Stimulated activated CD8-positive, alpha-beta memory T cell treated with anti-CD3 and anti-CD28 coated beads, Interleukin-15, amount 100 ng/mL, for 48 hours (primary cell): ENCODE data around the gene SLC24A5.

Experiments
- DNase-seq, 2 donors: peaks; one replicate each; pipeline ENCODE4 v3.0.0-alpha.2; 2020; ENCODE audit warnings: low read depth in 2 of 2

Gene SLC24A5

DNA sequence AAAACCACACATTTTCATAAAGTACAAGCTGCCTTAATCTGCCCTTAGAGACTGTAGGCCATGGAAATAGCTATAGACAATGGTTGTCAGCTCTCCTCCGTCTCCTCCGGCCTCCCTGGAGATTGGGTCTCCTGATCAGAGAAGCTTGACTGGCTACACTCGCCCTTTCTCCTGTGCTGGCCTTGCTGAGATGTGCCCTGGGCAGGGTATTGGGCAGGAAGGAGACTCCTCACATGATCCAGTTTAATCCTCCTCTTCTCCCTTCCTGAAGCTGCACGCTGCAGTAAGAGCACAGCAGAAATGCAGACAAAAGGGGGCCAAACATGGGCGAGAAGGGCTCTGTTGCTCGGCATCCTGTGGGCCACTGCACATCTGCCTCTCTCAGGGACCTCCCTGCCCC lies at the start of gene SLC24A5:
SLC24A5 (plus strand) TSS at position 246 of the 400 bp plus-strand sequence; CDS start at position 301, 55 bp downstream.
- no peak for DNase-seq

DNA sequence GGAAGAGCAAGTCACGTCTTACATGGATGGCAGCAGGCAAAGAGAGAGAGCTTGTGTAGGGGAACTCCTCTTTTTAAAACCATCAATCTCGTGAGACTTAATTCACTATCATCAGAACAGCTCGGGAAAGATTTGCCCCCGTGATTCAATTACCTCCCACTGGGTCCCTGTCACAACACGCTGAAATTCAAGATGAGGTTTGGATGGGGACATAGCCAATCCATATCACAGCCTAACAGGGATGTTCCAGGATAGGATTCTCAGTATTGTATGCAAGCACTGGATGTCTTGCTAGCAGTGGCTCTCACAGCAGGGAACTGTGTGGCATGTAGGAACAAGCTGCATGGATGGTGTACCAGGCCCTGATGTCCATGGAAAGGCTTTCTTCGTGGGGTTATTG lies 47.8 kb upstream of the SLC24A5 start:
- no peak for DNase-seq

DNA sequence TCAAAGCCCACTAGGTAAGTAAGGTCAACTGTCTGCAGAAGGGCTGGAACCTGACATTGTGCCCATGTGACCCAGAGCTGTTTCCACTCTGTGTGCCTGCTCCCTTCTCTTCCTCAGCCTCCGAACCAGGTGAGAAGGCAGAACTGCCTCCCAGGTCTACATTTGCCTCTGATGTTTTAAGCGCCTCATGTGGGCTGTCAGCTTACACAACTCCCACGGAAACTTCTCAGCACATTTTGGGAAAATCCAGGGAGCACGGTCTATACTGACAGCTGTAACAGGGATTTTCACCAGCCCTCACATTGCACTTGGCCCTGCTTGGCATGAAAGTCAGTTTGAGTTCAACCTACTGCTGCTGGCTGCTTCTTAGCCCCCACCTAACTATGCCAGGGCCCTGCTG lies 46.9 kb upstream of the SLC24A5 start:
- no peak for DNase-seq

DNA sequence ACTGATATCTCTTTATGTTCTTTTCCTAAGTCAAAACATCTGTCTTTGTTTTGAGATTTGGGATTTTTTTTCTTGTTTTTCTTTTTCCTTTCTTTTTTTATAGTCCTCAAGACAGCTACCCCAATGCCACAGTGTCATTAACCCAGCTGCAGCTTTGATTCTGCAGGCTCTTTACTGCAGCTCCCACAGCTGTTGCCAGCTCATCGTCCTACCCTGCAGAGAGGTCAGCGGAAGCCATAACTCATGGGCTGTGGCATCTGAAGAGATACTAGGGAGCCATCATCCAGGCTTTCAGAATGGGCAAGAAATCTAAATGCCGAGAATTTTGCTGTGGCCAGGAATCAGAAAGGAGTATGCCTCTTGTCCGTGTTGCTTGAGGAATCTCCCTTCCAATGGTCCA lies 44.3 kb upstream of the SLC24A5 start:
- DNase-seq, result no peak

DNA sequence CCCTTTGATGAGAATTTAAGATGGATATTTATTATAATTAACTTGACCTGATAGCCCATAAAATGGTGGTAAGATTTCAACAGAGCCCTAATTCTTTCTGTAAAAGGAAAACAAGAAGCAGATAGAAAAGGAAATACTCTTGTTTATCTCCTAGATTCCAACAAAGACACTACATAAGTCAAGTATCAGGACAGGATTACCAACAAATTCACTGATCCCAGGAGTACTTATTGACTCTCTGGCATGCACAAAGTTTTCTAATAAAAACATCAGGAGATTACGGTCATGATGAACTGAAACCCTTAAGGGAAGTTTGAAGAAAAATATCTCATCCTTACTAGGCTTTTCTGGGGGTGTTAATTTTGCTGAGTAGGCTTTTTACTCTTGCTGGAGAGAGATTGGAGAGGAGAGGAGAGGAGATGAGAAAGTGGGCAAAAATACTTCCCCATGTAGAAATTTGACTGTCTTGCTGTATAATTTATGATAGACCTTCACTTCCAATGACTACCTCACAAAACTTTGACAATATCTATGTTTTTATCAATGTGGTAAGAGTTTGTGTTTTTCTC lies 43.1 kb upstream of the SLC24A5 start:
- DNase-seq, result no peak

DNA sequence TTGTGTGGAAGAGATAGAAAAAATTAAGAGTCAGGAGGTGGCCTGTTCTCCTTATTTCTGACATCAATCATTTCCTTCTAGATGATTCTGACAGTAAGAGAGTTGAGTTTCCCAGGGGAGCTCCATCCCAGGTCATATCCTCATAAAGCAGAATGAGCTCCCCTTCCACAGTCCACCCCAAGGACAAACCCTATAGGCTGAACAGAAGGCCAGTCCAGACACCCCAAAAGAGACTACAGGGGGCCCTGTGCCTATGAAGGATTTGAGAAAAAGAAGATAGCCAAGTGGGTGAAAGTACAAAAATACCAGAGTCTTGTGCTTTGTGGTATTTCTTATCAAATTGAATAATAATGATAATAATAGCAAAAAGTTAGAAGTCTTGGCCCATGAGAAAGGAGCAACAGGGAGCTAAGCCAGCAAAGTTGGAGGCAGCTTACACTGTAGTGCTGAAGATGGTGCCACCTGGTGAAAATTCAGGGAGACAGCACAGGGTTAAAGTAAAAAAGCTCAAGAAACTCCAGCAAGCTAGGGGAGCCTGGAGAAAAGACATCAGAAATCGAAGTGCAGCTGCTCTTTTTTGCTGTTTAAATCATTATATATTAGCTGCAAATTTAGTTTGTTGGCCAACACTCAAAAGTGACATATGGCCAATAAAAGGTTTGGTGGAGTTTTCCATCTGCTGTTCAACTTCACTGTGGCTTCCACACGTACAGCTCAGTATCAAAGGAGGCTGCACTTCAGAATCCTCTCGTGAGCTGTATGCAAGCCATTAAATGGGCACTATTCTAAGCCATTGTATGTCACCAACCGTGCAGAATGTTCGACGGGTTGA lies 35.8 kb upstream of the SLC24A5 start:
- no peak for DNase-seq

DNA sequence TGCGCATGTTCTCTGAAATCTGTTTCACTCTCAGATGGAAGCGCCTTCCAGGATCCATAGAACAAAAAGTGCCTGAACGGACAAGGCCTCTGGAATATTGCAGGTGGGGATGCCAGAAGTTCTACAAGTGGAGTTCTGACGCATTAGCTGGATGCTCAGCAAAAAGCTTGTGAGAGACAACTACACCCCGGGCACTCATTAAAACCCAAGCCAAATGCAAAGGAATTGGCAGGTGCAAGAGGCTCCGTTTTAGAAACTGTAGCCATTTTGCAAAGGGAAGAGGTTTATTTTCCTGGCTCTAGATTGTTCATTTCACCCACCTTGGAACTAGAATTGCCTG lies 35.2 kb upstream of the SLC24A5 start:
- no peak for DNase-seq

DNA sequence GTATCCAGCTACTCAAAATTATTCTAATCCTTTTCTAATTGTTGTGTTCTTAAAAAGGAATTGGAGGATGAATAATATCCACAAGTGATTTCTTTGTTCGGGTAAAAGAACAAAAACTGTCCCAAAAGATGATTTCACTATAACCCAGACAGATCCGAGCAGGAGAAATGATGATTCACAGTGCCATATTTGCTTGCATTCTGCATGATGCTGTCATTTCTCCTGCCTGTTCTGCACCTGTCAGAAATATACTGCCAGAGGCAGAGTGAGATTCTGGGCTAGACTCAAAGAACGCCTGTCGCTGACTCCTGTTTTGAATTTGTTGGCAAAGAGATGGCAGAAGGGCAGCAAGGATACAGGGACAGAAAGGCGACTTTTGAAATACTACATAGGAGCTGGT lies 34.7 kb upstream of the SLC24A5 start:
- no peak for DNase-seq

DNA sequence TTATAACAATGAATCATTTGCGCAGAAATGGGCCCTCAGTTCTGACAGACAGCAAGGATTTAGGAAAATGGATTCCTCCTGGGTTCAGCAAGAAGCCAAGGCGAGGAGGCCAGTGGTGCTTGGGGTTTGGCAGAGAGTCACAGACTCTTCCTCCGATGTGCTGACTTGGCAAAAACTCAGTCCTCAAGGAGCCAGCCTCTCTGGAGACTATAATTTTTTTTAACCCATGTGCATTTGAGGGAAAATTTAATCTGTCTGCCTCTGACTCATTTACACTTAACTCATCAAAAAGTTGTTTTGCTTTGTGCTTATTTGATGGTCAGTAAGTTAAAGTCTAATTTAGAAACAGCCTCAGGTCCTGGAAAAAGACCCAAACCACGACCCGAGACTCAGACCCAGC lies 34.2 kb upstream of the SLC24A5 start:
- DNase-seq, result no peak

DNA sequence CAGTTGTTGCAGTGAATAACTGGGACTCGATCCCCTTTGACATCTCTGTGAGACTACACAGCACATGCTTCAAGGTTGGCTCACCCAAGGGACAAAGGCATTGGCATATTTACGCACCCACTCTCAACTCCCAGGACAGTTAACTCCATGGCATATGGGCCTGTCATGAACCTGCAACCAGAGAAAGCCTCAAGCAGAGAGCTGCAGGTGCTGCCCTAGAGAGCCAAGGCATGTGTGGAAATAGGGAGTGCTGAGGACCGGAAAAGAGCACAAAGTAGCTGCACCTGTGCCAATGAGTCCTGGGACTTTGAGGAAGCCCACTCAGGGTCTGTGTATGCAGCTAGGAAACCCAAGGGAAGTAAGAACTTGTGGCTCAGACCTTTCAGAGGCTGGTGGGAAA lies 32.9 kb upstream of the SLC24A5 start:
- no peak for DNase-seq

DNA sequence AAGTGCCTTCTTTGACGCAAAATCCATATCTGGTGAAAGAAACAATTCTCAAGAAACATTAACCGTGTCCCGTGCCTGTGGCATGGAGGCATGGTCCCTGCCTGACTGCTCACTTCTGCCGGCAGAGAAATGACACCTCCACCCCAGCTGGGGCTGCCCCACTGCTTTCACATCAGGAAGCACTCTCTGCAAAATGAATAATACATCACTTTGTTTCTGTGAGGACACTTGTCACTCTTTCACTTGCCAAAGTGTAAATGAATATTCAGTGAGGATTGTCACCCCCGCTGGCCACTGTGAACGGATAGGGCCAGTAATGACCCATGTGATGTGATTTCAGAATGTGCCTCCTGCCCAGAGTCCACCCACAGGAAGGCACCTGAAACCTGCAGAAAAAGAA lies 31.1 kb upstream of the SLC24A5 start:
- DNase-seq, result no peak

DNA sequence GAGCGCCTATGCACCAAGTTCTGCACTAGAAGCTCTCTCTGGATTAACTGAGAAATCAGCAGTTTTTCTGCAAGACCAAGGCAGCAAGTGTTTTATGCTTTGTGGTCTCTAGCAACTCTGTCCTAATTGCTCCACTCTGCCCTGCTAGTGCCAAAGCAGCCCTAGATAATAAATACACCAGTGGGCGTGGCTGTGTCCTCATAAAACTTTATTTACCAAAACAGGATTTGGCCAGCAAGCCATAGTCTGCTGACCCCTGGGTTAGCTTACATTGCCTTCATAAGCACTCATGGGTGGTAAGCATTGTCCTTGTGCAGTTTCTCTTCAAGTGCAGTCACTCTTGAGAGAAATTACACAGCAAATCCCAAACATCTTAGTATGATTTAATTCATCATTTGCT lies 30.7 kb upstream of the SLC24A5 start:
- no peak for DNase-seq

DNA sequence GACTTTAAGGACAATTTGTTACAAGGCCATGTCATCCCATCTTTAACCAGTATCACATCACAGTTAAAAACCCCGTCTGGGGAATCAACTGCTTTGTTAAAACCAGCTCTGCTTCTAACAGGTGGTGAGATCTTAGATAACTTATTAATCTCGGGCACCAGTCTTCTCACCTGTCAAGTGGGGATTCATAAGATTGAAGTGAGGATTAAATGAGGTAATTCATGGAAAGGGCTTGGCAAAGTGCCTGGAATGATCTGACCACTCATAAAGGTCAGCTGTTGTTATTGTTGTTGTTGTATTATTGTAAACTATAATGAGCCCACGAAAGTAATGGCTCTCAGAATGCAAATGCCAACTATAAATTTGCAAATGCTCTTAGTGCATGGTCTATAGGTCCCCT lies 30.1 kb upstream of the SLC24A5 start:
- DNase-seq, result no peak

DNA sequence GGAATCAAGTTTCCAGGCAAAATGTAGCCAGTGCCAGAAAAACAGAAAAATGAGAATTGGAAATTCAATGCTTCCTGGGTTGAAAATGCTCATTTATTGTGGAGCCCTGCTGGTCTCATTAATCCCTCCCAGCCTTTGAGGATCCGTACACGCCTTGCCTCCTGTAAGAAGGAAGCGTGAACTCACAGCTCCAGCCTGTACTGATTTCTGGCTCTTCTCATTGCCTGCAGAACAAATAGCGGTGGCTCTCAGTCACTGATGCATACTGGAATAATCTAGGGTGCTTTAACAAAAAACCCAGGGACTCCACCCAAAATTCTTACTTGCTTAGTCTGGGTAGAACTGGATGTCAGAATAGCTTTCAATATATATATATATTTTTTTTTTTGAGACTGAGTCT lies 29.3 kb upstream of the SLC24A5 start:
- DNase-seq, result no peak

DNA sequence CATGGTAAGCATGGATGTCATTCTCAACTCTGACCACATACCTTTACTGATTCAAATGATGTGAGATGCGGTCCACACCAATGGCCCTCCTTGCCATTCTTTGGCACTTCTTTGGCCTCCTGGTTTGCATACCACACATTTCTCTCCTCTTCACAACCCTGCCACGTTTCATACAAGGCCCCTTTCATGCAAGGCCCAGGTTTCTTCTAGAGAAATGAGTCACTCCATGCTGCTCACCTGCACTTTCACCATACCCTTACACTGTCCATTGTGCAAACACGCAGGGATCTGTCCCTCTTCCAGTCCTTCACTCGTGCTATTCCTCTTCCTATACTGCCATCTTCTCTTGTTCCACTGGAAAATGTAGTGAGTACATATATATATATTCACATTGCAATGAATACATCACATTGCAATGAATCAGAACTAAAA lies 24.4 kb upstream of the SLC24A5 start:
- no peak for DNase-seq

DNA sequence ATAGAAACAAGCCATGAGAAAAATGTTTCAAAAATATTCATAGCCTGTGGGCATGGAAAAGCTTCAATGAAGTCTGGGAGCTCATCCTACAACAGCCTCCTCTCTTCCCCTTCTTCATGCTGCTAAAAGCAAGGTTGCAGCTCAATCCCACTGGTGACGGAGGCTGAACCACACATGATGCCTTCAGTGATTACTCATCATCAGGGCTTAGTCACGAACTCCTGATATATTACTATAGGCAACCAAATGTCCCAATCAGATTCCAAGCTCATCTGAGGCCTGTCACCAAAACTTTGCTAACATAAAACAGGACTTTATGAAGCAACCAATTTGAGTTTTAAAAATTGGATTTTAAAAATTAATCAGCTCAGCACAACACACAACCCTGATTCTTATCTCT lies 24.0 kb upstream of the SLC24A5 start:
- DNase-seq, result no peak

DNA sequence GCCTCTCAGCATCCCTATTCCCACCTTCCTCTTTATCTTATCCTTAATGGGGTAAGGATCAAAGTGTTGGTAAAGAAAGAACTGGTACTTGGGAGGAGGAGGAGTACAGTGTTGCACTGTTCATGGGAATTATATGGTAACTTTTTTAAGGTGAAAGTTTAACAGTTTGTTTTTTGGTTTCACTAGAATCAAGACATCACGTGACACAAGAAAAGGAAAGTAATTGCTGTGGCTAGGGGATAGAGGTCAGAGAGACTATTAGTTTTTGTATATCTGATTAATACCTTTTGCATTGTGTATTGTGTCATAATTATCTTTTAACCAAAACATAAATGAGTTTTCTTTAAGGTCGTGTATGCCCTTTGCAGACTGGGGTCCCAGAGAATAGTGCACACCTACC lies 23.5 kb upstream of the SLC24A5 start:
- no peak for DNase-seq

DNA sequence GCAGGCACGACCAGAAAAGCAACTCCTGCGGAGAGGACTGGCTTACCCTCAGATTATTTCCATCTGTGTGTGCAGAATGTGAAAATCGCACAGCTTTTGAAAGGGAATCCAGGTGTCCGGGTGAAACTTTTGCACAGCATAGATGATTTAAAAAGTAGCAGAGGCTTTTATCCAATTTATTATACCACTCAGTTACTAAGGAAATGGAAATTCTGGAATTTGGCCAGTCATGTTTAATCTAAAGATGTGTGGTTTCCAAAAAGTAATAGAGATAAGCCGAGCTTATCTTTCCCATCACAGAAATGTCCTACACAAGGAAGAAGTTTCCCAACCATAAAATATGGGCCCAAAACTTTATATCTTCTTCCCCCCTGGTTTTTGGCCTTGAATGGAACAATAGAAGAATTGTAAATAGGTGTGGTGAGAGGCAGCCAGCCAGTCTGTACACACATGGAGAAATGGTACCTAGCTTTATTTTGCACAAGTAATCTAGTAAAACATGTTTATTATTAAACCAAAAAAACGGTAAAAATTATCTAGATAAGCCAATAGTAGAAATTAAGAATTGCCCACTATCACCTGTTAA lies 19.3 kb upstream of the SLC24A5 start:
- no peak for DNase-seq

DNA sequence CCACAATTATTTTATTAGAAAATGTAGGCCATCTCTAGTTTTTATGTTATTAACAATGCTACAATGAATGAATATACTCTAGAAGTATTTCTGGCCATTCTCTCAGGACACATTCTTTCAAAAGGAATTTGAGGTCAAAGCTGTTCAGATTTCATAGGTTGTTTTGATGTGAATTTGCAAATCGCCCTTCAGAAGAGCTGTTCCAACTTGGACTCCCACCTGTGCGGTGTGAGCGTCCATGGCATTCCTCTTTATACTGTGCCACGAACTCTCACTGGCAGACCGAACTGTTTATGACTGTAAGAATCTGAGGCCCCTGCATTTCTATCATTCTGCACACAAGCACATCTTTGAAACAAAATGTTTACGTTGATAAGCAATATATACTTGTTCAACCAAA lies 18.6 kb upstream of the SLC24A5 start:
- DNase-seq, result no peak

DNA sequence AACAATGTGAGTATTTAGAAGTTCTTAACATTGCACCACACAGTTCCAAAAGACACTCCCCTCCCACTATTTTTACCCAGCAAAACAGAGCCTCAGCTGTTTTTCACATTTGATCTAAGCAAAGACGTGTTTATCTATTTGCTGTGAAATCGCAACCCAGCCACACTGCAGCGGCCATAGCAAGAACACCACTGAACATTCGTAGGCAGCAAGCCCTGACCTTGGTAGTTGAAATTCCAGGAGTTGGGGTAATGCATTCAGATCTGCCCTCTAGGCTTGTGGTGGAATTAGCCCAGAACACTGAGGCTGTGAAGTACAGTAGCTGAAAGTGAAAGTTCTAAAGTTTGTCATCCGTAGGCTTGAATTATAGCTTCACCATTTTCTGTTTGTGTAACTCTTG lies 17.1 kb upstream of the SLC24A5 start:
- no peak for DNase-seq

DNA sequence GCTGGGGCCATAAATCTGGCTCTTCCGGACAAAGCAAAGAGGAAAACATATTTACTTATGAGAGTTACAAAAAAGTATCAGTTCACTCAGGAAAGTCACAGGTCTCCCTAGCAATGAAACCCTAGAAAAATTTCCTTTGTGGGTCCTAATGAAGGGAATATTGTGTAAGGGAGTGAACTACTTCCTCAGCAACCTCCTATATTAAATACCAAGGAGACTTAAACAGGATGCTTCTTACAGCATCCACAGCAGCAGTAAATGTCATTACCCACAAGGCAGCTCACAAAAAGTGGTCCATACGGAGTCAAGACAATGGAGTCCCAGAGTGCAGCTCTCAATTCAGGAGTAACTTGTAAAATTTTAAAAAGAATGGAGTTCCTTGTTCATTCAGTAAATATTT lies 14.9 kb upstream of the SLC24A5 start:
- DNase-seq, result no peak

DNA sequence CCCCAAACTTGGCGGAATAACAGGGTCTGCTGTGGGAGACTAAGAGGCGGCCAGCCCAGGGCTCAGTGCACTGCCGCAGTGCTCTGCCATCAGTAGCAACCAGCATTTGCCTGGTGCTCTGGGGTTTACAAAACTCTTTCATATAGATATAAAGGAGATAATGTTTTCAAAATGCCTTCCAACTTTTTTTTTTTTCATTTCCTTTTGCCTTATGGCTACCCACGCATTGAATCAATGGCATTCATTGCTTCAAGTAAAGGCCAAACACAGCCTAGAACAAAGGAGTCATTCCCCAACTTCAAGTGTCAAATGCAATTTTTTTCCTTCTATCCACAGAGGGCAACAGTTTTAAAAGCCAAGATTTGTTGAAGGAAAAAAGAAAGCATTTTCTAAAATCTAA lies 11.6 kb upstream of the SLC24A5 start:
- DNase-seq, result no peak

DNA sequence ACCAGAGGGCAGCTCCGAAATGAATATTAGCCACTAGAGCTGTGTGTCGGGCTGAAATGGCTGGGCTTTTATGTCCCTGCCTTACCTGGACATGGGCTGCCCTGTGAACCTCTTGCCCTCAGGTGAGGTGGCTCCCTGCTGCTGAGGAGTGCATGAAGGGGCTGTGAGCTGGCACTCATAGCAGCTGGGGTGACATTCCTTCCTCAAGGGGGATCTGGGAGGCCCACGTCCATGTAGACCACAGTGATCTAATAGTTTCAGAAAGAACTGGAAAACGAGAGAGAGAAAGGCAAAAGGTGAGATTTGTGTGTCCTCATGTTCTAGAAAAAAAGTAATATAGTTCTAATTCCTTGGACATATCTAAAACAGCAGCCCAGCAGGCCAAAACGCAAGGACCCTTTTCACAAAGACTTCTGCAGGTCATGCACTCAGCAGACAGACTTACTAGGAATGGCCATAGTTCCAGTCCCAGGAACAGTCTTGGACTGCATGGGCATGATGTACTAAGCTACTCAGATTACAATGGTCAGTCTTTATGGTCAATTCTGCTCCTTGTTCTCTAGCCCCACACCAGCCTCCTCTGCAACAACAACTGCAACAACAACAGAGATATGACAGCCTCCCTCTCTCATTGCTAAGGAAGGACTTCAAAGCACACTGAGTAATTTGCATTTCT lies 10.8 kb upstream of the SLC24A5 start:
- no peak for DNase-seq
